Hepatocyte (in vitro differentiated cells): ENCODE measurements around the gene RNF169.

Source experiments
- CTCF ChIP-seq: fragments of 200-600 bp; sonication (generic); IDR thresholded peaks from 2 replicates; pipeline ENCODE4 v1.5.1; 2016; ENCODE audit warnings: antibody characterized with exemption, mild to moderate bottlenecking; ENCODE audit not compliant: poor library complexity
- EZH2 ChIP-seq: fragments of 200-600 bp; sonication (generic); IDR thresholded peaks from 2 replicates; pipeline ENCODE4 v1.6.1; 2016; ENCODE audit warnings: antibody characterized with exemption, mild to moderate bottlenecking, borderline replicate concordance
- EZH2phosphoT487 ChIP-seq: fragments of 200-600 bp; sonication (generic); IDR thresholded peaks from one replicate; pipeline ENCODE4 v1.6.1; 2018; ENCODE audit warnings: antibody characterized with exemption, mild to moderate bottlenecking, low read depth, moderate library complexity; ENCODE audit not compliant: unreplicated experiment, severe bottlenecking

DNA sequence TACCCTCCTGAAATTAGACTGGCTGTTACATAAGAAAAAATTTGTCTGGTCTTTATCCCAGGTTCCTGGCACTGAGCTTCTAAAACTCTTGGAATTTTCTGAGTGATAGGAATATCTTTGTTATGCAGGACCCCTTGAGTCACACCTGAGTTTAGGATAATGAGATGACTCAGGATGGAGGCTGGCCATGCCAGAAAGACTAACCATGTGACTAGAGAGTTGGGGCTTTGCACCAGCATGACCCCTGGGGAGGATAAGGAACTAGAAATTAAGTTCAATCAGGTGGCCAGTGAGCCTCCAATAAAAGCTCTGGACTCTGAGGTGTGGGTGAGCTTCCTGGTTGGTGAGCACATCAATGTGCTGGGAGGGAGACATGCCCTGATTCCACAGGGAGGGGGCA, 112.1 kb downstream of the RNF169 start:
- TF ChIP-seq CTCF (no peak), EZH2 (no peak), EZH2phosphoT487 (no peak)
